SK-N-SH treated with all-trans-retinoic acid at 6 μM for 48 hours (cell line): ENCODE data around the gene TMEM30B.

ENCODE experiments used
- CSDC2 ChIP-seq: fragments of 250-450 bp; sonication (Bioruptor Pico); IDR thresholded peaks from 2 replicates; pipeline ENCODE4 v1.5.0; 2020; ENCODE audit warnings: mild to moderate bottlenecking, moderate library complexity
- GLIS3 ChIP-seq: fragments of 250-450 bp; sonication (Bioruptor Pico); IDR thresholded peaks from 2 replicates; pipeline ENCODE4 v1.5.0; 2020; ENCODE audit warnings: mild to moderate bottlenecking, moderate library complexity
- POU6F1 ChIP-seq: fragments of 250-450 bp; sonication (Bioruptor Pico); IDR thresholded peaks from 2 replicates; pipeline ENCODE4 v1.8.0; 2021; ENCODE audit warnings: low read depth, mild to moderate bottlenecking, moderate library complexity, borderline replicate concordance
- PPARA ChIP-seq: fragments of 250-450 bp; sonication (Bioruptor Pico); IDR thresholded peaks from 2 replicates; pipeline ENCODE4 v1.5.0; 2020; ENCODE audit warnings: mild to moderate bottlenecking, borderline replicate concordance
- RARB ChIP-seq: fragments of 250-450 bp; sonication (Bioruptor Pico); IDR thresholded peaks from 2 replicates; pipeline ENCODE4 v1.8.0; 2021; ENCODE audit warnings: mild to moderate bottlenecking, moderate library complexity
- TCF4 ChIP-seq: fragments of 250-450 bp; sonication (Bioruptor Pico); IDR thresholded peaks from 2 replicates; pipeline ENCODE4 v1.8.0; 2021; ENCODE audit warnings: mild to moderate bottlenecking, moderate library complexity, borderline replicate concordance

DNA sequence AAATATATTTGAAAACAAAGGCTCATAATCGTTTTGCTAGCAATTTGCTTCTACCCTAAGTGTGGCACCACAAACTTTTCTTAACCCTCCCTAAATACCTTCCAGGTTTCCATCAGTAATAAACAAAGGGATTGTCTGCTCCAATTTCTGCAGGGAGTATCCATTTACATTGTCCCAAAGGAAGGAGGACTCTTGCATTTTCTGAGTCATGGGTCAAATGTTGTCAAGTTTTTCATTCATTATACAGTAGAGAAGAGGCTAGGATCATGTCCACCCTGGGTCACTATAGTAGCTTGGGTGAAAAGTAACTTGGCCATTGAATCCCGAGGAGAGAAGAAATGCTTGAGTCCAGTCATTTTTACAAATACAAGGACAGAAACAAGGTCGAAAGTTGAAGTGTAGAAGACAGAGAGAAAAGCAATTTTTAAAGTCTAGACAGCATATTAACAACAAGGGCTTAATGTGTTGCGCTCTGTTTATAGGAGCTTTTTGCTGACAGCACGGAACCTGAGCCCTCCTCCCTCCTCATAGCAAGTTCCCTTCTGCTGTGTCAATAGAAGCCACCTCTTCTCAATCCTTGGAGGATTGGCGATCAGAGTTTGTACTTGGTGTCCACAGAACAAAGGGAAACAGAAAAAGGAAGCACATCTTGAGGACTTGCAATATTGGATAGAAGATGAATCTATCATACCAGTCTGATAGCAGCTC is 53.1 kb downstream of the TMEM30B start:
- TF ChIP-seq RARB = no peak
- TF ChIP-seq POU6F1 (CRISPR knock-in tag) = no peak
- TF ChIP-seq GLIS3 (CRISPR knock-in tag) = no peak
- no peak for TF ChIP-seq CSDC2 (CRISPR knock-in tag)
- TF ChIP-seq PPARA (CRISPR knock-in tag) = no peak
- TF ChIP-seq TCF4 = no peak
